Measurements from ENCODE around the gene UBAC2.

The UBAC2 gene

GRCh38 chr13:99366075-99366987, 165.7 kb downstream of the UBAC2 start:
- DNase-seq = no peak

DNA sequence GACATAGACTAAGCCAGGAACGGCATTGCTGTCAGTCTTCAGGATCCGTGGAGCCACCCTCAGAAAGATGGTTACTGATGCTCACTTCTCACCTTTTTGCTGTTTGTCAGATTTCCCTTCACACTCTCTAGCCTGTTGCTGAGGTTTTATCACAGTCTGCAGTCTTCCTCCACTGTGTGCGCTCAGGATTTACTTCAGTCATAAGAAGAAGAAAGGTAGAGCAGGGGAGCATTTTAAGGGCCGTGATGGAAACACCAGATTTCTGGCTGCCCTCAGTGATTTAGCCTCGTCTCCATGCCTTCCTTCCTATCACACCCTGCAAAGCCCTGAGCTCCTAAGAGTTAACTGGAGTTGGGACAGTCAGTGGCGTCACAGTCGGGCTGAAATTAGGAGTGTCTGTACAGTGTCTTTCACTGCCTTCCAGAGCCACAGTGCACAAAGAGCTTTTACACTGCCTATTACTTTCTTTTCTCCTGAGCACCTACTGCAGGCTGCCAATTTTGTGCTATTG, 166.5 kb downstream of the UBAC2 start:
- DNase-seq = no peak

DNA sequence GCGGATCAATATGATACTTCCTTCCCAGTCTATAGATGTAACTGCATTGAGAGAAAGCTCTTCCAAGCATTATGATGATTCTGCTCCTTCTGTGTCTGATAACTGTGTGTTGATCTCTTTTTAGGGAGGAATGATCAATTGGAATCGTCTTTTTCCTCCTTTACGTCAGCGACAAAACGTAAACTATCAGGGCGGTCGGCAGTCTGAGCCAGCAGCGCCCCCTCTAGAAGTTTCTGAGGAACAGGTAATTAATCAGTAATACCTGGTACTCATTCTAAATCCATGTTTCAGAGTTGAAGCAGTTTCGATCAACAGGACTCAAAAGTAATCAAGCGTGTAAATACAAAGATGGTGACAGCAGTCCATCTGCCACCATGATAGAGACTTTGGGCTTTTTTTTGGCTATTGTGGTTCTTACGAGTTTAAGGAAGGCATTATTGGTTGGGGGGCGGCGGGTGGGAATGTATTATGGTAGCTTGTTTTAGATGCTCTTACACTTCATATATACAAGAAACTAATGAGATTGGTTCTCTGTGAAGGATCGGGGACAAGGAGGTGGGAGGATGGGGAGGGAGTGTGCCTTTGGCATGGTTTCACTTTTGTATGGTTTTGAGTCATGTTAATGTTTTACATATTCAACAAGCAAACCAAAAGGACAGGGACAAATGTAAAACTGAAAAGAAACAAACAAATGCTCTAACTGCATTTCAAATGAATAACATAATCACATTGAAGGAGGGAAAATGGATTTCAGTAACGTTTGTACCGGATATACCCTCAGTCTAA, 167.2 kb downstream of the UBAC2 start:
- DNase-seq = no peak

DNA sequence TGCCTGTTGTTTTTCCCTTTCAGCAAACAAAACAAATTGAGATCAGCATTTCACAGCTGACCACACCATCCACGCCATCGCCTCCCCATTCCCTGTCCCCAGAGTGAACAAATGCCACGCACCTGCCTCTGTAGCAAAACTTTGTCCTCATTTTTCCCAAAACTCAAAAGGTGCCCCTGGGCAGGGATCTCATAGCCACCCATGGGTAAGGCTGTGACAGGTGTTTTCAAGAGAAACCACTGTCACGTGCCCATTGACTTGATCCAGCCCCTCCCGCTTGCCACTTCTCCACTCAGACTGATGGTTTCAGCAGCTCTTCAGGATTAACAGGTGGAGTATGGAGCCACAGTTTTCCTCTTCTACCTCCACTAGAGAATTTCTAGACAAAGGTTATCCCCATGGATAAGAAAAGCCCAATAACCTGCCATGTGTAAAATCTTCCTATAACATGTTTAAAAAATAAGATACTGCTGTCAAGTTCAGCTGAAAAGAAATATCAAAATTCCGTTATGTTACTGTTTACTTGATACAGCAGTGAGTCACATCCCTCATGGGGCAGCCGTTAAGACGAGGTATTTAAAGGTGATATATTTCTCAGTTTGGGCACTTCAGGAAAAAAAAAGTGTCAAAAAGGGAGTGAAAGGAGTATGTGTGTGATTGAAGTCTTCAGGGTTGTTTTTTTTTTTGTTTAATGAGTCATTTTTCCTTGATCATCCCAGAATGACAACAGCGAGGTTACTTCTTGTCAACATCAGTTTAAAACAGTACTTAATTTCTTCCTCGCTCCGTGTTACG, 170.0 kb downstream of the UBAC2 start:
- DNase-seq = no peak

GRCh38 chr13:99371956-99372355, 171.3 kb downstream of the UBAC2 start:
- DNase-seq = no peak

DNA sequence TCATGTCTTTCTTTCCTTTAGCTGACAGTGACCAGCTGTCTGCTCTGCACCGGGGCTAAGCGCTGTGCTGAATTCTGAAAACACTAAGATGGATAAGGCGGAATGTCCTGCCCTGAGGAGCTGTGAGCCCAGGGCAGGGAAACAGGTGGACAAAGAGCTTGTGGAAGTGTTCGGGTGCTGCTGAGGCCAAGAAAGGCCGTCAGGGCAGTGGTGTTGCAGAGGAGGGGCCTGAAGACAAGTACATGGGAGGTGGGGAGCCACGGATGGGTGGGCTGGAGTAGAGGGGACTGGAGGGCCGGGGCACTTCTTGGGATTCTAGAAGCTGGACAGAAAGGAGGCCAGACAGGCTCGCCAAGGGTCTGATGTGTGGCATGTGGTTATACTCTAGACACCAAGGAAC, 172.8 kb downstream of the UBAC2 start:
- no peak for DNase-seq

- no peak for DNase-seq
Observed at GRCh38 chr13:99374169-99374991, 173.7 kb downstream of the UBAC2 start.

- no peak for DNase-seq
Observed at GRCh38 chr13:99374994-99375737, 174.5 kb downstream of the UBAC2 start.

GRCh38 chr13:99375738-99376080, 175.1 kb downstream of the UBAC2 start:
- no peak for DNase-seq

GRCh38 chr13:99376132-99376531, 175.5 kb downstream of the UBAC2 start:
- no peak for DNase-seq

- DNase-seq = no peak
Observed at GRCh38 chr13:99376924-99377323, 176.3 kb downstream of the UBAC2 start.

DNA sequence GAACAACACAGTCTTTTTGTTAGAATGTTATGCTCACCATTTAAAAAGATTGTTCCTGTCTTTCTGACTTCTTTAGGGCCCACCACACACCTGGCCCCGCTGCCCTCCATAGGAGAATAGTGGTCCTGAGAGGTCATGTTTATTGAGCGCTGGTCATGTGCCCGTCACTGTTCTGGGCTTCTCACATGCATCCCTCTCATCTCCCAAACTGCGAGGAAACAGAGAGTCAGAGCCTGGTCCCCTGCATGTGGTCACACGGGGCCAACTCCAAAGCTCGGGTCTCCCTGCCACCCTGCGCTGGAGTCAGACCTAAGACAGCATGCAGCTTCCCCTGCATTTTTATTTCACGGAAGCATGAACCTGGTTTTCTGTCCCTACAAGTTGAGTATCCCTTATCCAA, 177.0 kb downstream of the UBAC2 start:
- DNase-seq = no peak

GRCh38 chr13:99378985-99379733, 178.5 kb downstream of the UBAC2 start:
- DNase-seq = no peak

GRCh38 chr13:99379856-99380801, 179.5 kb downstream of the UBAC2 start:
- DNase-seq = no peak

GRCh38 chr13:99380921-99381645, 180.4 kb downstream of the UBAC2 start:
- DNase-seq = peak; percentile 16 to 34 (median 18)

DNA sequence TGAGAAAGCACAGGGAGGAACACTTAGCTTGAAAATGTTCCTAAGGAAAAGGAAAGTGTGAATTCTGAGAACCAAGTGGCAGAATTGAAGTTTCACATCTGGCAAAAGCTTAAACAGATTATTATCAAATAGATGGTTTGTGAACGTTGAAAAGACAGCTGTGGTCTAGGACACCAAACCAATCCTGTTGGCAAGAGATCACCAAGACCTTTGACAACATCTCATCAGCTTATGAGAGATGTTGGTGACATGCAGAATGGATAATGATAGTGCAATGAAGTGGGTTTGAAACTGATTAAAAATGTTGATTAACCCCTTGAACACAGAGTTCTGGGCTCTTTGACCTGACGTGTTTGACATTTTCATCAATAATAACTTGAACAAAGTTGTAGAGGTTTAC, 181.1 kb downstream of the UBAC2 start:
- no peak for DNase-seq

GRCh38 chr13:99382428-99383133, 181.9 kb downstream of the UBAC2 start:
- no peak for DNase-seq

- no peak for DNase-seq
Observed at GRCh38 chr13:99383511-99383921, 182.9 kb downstream of the UBAC2 start.
